Uterus (tissue), 2 donors: Measurements from ENCODE around the gene GABRB3.

ENCODE experiments used
- CTCF ChIP-seq, 4 experiments: fragments of 200-600 bp in 2 of 4; fragments of 450-650 bp in 2 of 4; sonication (generic) in 2 of 4; IDR thresholded peaks; one replicate each; pipeline ENCODE4 v1.5.1; 2016 to 2019; ENCODE audit warnings: antibody characterized with exemption in 4 of 4, mild to moderate bottlenecking in 2 of 4, moderate library complexity in 1 of 4
- POLR2A ChIP-seq, 2 donors: fragments of 450-650 bp; IDR thresholded peaks; one replicate each; pipeline ENCODE4 v1.6.1; 2016; ENCODE audit warnings: antibody characterized with exemption in 2 of 2, mild to moderate bottlenecking in 1 of 2, moderate library complexity in 1 of 2

- TF ChIP-seq CTCF (IDR thresholded peaks at IDR 0.05) (no peak), POLR2A (IDR thresholded peaks at IDR 0.05) (no peak)
Measured at GRCh38 chr15:26518885-26519284, 254.0 kb downstream of the GABRB3 start.
